Astrocyte (in vitro differentiated cells and primary cell): ENCODE results near the gene AARS2. TPM values are rescaled to one million over a fixed set of nuclear protein-coding genes. Genes with fewer than 3 reads are reported as not detected.

Experiments
- DNase-seq: peaks from one replicate; pipeline ENCODE4 v3.0.0-alpha.2; 2010; ENCODE audit warnings: low read depth
- FAIRE-seq: peaks from 2 replicates; lab custom pipeline; 2011; peaks lifted over from hg19 to GRCh38; lab: Jason Lieb, UNC
- H2AFZ ChIP-seq: 2 replicates; pipeline ENCODE4 v1.6.0; 2012; ENCODE audit warnings: low read depth, low read length, inconsistent platforms
- H3K27ac ChIP-seq: 2 replicates; pipeline ENCODE4 v1.5.1; 2011; ENCODE audit warnings: low read depth, low read length, inconsistent platforms
- H3K27me3 ChIP-seq: 2 replicates; pipeline ENCODE4 v1.6.0; 2011; ENCODE audit warnings: low read length, inconsistent platforms; ENCODE audit not compliant: insufficient read depth
- H3K36me3 ChIP-seq: 2 replicates; pipeline ENCODE4 v1.5.1; 2011; ENCODE audit warnings: low read length, inconsistent platforms; ENCODE audit not compliant: insufficient read depth
- H3K4me1 ChIP-seq: 2 replicates; pipeline ENCODE4 v1.5.1; 2011; ENCODE audit warnings: low read length, inconsistent platforms; ENCODE audit not compliant: insufficient read depth
- H3K4me2 ChIP-seq: 2 replicates; pipeline ENCODE4 v1.6.0; 2012; ENCODE audit warnings: low read length, inconsistent platforms
- H3K4me3 ChIP-seq: 2 replicates; pipeline ENCODE4 v1.5.1; 2011; ENCODE audit warnings: low read depth, mild to moderate bottlenecking, low read length, inconsistent platforms; ENCODE audit not compliant: insufficient read depth
- H3K79me2 ChIP-seq: 2 replicates; pipeline ENCODE4 v1.6.0; 2012; ENCODE audit warnings: mild to moderate bottlenecking, low read length, inconsistent platforms; ENCODE audit not compliant: insufficient read depth
- H3K9ac ChIP-seq: 2 replicates; pipeline ENCODE4 v1.6.0; 2012; ENCODE audit warnings: mild to moderate bottlenecking, low read length, inconsistent platforms
- H3K9me3 ChIP-seq: 2 replicates; pipeline ENCODE4 v1.5.1; 2012; ENCODE audit warnings: low read depth, mild to moderate bottlenecking, low read length, inconsistent platforms; ENCODE audit not compliant: insufficient read depth
- H4K20me1 ChIP-seq: 2 replicates; pipeline ENCODE4 v1.6.0; 2012; ENCODE audit warnings: low read length, inconsistent platforms; ENCODE audit not compliant: insufficient read depth
- H3K27ac Mint-ChIP-seq: one replicate; pipeline ENCODE4 v1.8.0; 2021; ENCODE audit warnings: mild to moderate bottlenecking, mixed read lengths; ENCODE audit not compliant: unreplicated experiment
- H3K27me3 Mint-ChIP-seq: one replicate; pipeline ENCODE4 v1.8.0; 2021; ENCODE audit warnings: low read depth, mixed read lengths; ENCODE audit not compliant: unreplicated experiment
- H3K36me3 Mint-ChIP-seq: one replicate; pipeline ENCODE4 v1.8.0; 2021; ENCODE audit warnings: low read depth, mixed read lengths; ENCODE audit not compliant: unreplicated experiment
- H3K4me1 Mint-ChIP-seq: one replicate; pipeline ENCODE4 v1.8.0; 2021; ENCODE audit warnings: low read depth, mixed read lengths; ENCODE audit not compliant: unreplicated experiment
- H3K4me3 Mint-ChIP-seq: one replicate; pipeline ENCODE4 v1.8.0; 2021; ENCODE audit warnings: mild to moderate bottlenecking, moderate library complexity, mixed read lengths; ENCODE audit not compliant: unreplicated experiment
- H3K9me3 Mint-ChIP-seq: one replicate; pipeline ENCODE4 v1.8.0; 2021; ENCODE audit warnings: mild to moderate bottlenecking, mixed read lengths; ENCODE audit not compliant: unreplicated experiment
- CTCF ChIP-seq: IDR thresholded peaks from 2 replicates; pipeline ENCODE4 v1.5.1; 2011; ENCODE audit warnings: low read depth, mild to moderate bottlenecking, inconsistent platforms, low read length, moderate library complexity; ENCODE audit not compliant: insufficient read depth
- EZH2 ChIP-seq: IDR thresholded peaks from 2 replicates; pipeline ENCODE4 v1.6.1; 2012; ENCODE audit warnings: mild to moderate bottlenecking, low read length, inconsistent platforms; ENCODE audit not compliant: insufficient read depth
- total RNA-seq: library from RNA; stranded (reverse); gene quantifications from 2 replicates; pipeline ENCODE4 v1.2.1, GENCODE V29; 2021

AARS2 gene
- total RNA-seq, 1 donor from 2014 or later = 12.3 TPM

GRCh38 chr6:44298055-44298803, 14.9 kb downstream of the AARS2 start:
- Histone ChIP-seq H3K36me3 (peaks cover 3% of the 10 kb centered on the region), H3K27me3 (peaks cover 38% of the 10 kb centered on the region), H2AFZ (no peak overlapping the region), H3K9me3 (peaks cover 3% of the 10 kb centered on the region), H4K20me1 (peaks cover 21% of the 10 kb centered on the region), H3K9ac (no peak overlapping the region), H3K79me2 (no peaks in the 10 kb centered on the region), H3K4me2 (peak overlapping the region; percentile 80), H3K4me1 (peaks cover 12% of the 10 kb centered on the region), H3K27ac (no peak overlapping the region), H3K4me3 (no peak overlapping the region)
- H3K27me3 Mint-ChIP-seq = peaks cover 48% of the 10 kb centered on the region
- H3K27ac Mint-ChIP-seq = peak overlapping the region; percentile 41
- peak overlapping the region; percentile 78 for H3K4me3 Mint-ChIP-seq
- H3K4me1 Mint-ChIP-seq = peaks cover 1% of the 10 kb centered on the region
- peaks cover 22% of the 10 kb centered on the region for H3K36me3 Mint-ChIP-seq
- FAIRE-seq (no peak), DNase-seq (no peak)
- TF ChIP-seq CTCF (no peak), EZH2 (no peak)
- peaks cover 2% of the 10 kb centered on the region for H3K9me3 Mint-ChIP-seq

GRCh38 chr6:44297063-44298038, 15.8 kb downstream of the AARS2 start:
- Histone ChIP-seq H3K79me2 (no peaks in the 10 kb centered on the region), H3K4me2 (peak overlapping the region; percentile 80), H3K27me3 (peaks cover 43% of the 10 kb centered on the region), H3K4me1 (peaks cover 12% of the 10 kb centered on the region), H3K27ac (no peak overlapping the region), H4K20me1 (peaks cover 21% of the 10 kb centered on the region), H3K36me3 (no peaks in the 10 kb centered on the region), H3K9ac (no peak overlapping the region), H3K4me3 (peak overlapping the region; percentile 33), H3K9me3 (peaks cover 3% of the 10 kb centered on the region), H2AFZ (no peak overlapping the region)
- FAIRE-seq = no peak
- Mint-ChIP-seq H3K36me3 (peaks cover 23% of the 10 kb centered on the region), H3K4me3 (peak overlapping the region; percentile 78), H3K9me3 (peaks cover 5% of the 10 kb centered on the region), H3K27ac (peak overlapping the region; percentile 41), H3K27me3 (peaks cover 55% of the 10 kb centered on the region), H3K4me1 (peaks cover 1% of the 10 kb centered on the region)
- TF ChIP-seq CTCF (no peak), EZH2 (peak; percentile 81)
- DNase-seq = no peak
